LNCaP clone FGC (cell line): ENCODE measurements around the gene GSN.

Source experiments
- DNase-seq: peaks from one replicate; pipeline ENCODE4 v3.0.0-alpha.2; 2011; ENCODE audit warnings: low read depth
- H3K4me3 ChIP-seq: 2 replicates; pipeline ENCODE4 v1.5.1; 2011; ENCODE audit warnings: mild to moderate bottlenecking, low read depth, low read length, control low read depth
- CTCF ChIP-seq: IDR thresholded peaks from 2 replicates; pipeline ENCODE4 v1.5.1; 2012; ENCODE audit warnings: mild to moderate bottlenecking; ENCODE audit not compliant: control insufficient read depth, insufficient read depth; ENCODE audit errors: extremely low read depth

Gene GSN

GRCh38 chr9:121235512-121235911 is 32.5 kb upstream of the GSN start:
- no peak for DNase-seq
- no peak for TF ChIP-seq CTCF
- H3K4me3 ChIP-seq, result no peak overlapping the region

- DNase-seq, result no peak
- TF ChIP-seq CTCF, result no peak
- no peak overlapping the region for H3K4me3 ChIP-seq
These were observed 30.0 kb upstream of the GSN start for GRCh38 chr9:121237916-121238315.

GRCh38 chr9:121239071-121239470 is 28.9 kb upstream of the GSN start:
- TF ChIP-seq CTCF, result no peak
- H3K4me3 ChIP-seq, result no peak overlapping the region
- DNase-seq, result no peak

GRCh38 chr9:121239851-121240250 is 28.1 kb upstream of the GSN start:
- DNase-seq, result no peak
- TF ChIP-seq CTCF, result no peak

GRCh38 chr9:121240472-121241135 is 27.4 kb upstream of the GSN start:
- H3K4me3 ChIP-seq, result no peak overlapping the region
- TF ChIP-seq CTCF, result no peak
- no peak for DNase-seq

More at GRCh38 chr9:121239851-121240250, 28.1 kb upstream of the GSN start:
- H3K4me3 ChIP-seq, result no peak overlapping the region

- DNase-seq, result no peak
- TF ChIP-seq CTCF, result no peak
- no peak overlapping the region for H3K4me3 ChIP-seq
These were observed 25.6 kb upstream of the GSN start for GRCh38 chr9:121242219-121242958.

- H3K4me3 ChIP-seq, result no peak overlapping the region
- no peak for TF ChIP-seq CTCF
- DNase-seq, result no peak
These were observed 25.0 kb upstream of the GSN start for GRCh38 chr9:121242959-121243346.
